Vagina (tissue), 2 donors: ENCODE results near the gene MACF1.

Experiments used
- CTCF ChIP-seq, 3 experiments: fragments of 450-650 bp in 2 of 3; fragments of 200-600 bp in 1 of 3; sonication (generic) in 1 of 3; IDR thresholded peaks; one replicate each; pipeline ENCODE4 v1.5.1; 2017 to 2019; ENCODE audit warnings: antibody characterized with exemption in 3 of 3, mild to moderate bottlenecking in 2 of 3, moderate library complexity in 2 of 3
- POLR2A ChIP-seq, 2 donors: fragments of 450-650 bp; IDR thresholded peaks; one replicate each; pipeline ENCODE4 v1.6.1; 2017; ENCODE audit warnings: antibody characterized with exemption in 2 of 2, mild to moderate bottlenecking in 2 of 2, moderate library complexity in 2 of 2
- POLR2AphosphoS5 ChIP-seq, 2 donors: sonication (generic); formaldehyde crosslinking; IDR thresholded peaks; one replicate each; pipeline ENCODE4 v1.9.0; 2017; ENCODE audit warnings: antibody characterized with exemption in 2 of 2, mild to moderate bottlenecking in 2 of 2, low read depth in 1 of 2; ENCODE audit not compliant: insufficient read depth in 1 of 2

GRCh38 chr1:39317910-39318633 lies 113.6 kb downstream of the MACF1 start:
- TF ChIP-seq CTCF (IDR thresholded peaks at IDR 0.05) (no peak), POLR2A (IDR thresholded peaks at IDR 0.05) (no peak), POLR2AphosphoS5 (IDR thresholded peaks at IDR 0.05; ENCODE audit: insufficient read depth in 1 of 2, low read depth in 1 of 2) (no peak)
